Measurements from ENCODE around the gene UBXN10. TPM values are rescaled to one million over a fixed set of nuclear protein-coding genes. Genes with fewer than 3 reads are reported as not detected.

Gene UBXN10
- total RNA-seq, 1 donor from 2014 or later = 0.09 TPM

DNA sequence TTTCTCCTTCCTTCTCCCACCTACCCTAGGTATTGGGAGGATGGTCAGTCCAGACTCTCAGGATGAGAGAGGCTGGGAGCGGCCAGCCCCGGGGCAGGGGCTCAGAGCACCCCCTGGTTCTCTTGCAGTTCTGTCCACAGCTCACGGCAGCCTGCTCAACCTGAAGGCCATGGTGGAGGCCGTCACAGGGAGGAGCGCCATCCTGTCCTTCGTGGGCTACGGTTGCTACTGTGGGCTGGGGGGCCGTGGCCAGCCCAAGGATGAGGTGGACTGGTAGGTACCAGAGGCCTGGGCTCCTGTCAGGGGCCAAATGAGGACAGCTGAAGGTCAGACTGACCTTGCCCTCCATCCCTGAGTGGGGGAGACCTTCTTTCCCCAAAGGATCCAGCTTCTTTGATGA is 42.6 kb upstream of the UBXN10 start:
- H3K4me1 ChIP-seq (ENCODE audit: insufficient read depth, low read length) = no peaks in the 10 kb centered on the region
- no peak overlapping the region for H3K4me3 ChIP-seq (ENCODE audit: insufficient read depth, low read depth, low read length)
- no peak overlapping the region for H3K27ac ChIP-seq (ENCODE audit: low read depth, low read length)
- H3K79me2 ChIP-seq (ENCODE audit: insufficient read depth, low read length) = no peaks in the 10 kb centered on the region
- no peak overlapping the region for H2AFZ ChIP-seq (ENCODE audit: low read depth, low read length)
- no peak overlapping the region for H3K4me2 ChIP-seq (ENCODE audit: low read length)
- no peak for TF ChIP-seq EZH2 (IDR thresholded peaks at IDR 0.05; ENCODE audit: insufficient read depth, low read length)
- TF ChIP-seq, protein P1, sequence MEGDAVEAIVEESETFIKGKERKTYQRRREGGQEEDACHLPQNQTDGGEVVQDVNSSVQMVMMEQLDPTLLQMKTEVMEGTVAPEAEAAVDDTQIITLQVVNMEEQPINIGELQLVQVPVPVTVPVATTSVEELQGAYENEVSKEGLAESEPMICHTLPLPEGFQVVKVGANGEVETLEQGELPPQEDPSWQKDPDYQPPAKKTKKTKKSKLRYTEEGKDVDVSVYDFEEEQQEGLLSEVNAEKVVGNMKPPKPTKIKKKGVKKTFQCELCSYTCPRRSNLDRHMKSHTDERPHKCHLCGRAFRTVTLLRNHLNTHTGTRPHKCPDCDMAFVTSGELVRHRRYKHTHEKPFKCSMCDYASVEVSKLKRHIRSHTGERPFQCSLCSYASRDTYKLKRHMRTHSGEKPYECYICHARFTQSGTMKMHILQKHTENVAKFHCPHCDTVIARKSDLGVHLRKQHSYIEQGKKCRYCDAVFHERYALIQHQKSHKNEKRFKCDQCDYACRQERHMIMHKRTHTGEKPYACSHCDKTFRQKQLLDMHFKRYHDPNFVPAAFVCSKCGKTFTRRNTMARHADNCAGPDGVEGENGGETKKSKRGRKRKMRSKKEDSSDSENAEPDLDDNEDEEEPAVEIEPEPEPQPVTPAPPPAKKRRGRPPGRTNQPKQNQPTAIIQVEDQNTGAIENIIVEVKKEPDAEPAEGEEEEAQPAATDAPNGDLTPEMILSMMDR (IDR thresholded peaks at IDR 0.05; ENCODE audit: insufficient read depth, low read depth, low read length) = no peak
- no peaks in the 10 kb centered on the region for H3K4me1 Mint-ChIP-seq (ENCODE audit: low read depth, unreplicated experiment)
- H4K20me1 ChIP-seq (ENCODE audit: insufficient read depth, low read length) = no peaks in the 10 kb centered on the region
- no peak overlapping the region for H3K9ac ChIP-seq (ENCODE audit: low read length)
- H3K27me3 Mint-ChIP-seq (ENCODE audit: low read depth, unreplicated experiment) = peaks cover 41% of the 10 kb centered on the region
- DNase-seq (ENCODE audit: low read depth) = no peak
- H3K36me3 ChIP-seq (ENCODE audit: insufficient read depth, low read length) = no peaks in the 10 kb centered on the region
- no peaks in the 10 kb centered on the region for H3K9me3 ChIP-seq (ENCODE audit: insufficient read depth, low read depth, low read length)
- no peaks in the 10 kb centered on the region for H3K36me3 Mint-ChIP-seq (ENCODE audit: low read depth, unreplicated experiment)
- FAIRE-seq = no peak
- no peaks in the 10 kb centered on the region for H3K27me3 ChIP-seq (ENCODE audit: insufficient read depth, low read length)
- H3K4me3 Mint-ChIP-seq (ENCODE audit: unreplicated experiment) = no peak overlapping the region
- no peak overlapping the region for H3K27ac Mint-ChIP-seq (ENCODE audit: unreplicated experiment)
- no peaks in the 10 kb centered on the region for H3K9me3 Mint-ChIP-seq (ENCODE audit: unreplicated experiment)

- Histone ChIP-seq H3K79me2 (ENCODE audit: insufficient read depth, low read length) (no peaks in the 10 kb centered on the region), H3K9me3 (ENCODE audit: insufficient read depth, low read depth, low read length) (no peaks in the 10 kb centered on the region), H4K20me1 (ENCODE audit: insufficient read depth, low read length) (no peaks in the 10 kb centered on the region), H3K9ac (ENCODE audit: low read length) (no peak overlapping the region), H3K27ac (ENCODE audit: low read depth, low read length) (no peak overlapping the region), H3K36me3 (ENCODE audit: insufficient read depth, low read length) (no peaks in the 10 kb centered on the region), H3K4me1 (ENCODE audit: insufficient read depth, low read length) (no peaks in the 10 kb centered on the region), H2AFZ (ENCODE audit: low read depth, low read length) (no peak overlapping the region), H3K4me2 (ENCODE audit: low read length) (no peak overlapping the region), H3K4me3 (ENCODE audit: insufficient read depth, low read depth, low read length) (no peak overlapping the region), H3K27me3 (ENCODE audit: insufficient read depth, low read length) (no peaks in the 10 kb centered on the region)
- Mint-ChIP-seq H3K27me3 (ENCODE audit: low read depth, unreplicated experiment) (peaks cover 38% of the 10 kb centered on the region), H3K4me1 (ENCODE audit: low read depth, unreplicated experiment) (no peaks in the 10 kb centered on the region), H3K27ac (ENCODE audit: unreplicated experiment) (no peak overlapping the region), H3K9me3 (ENCODE audit: unreplicated experiment) (no peaks in the 10 kb centered on the region), H3K36me3 (ENCODE audit: low read depth, unreplicated experiment) (no peaks in the 10 kb centered on the region), H3K4me3 (ENCODE audit: unreplicated experiment) (no peak overlapping the region)
- DNase-seq (ENCODE audit: low read depth) (no peak), FAIRE-seq (no peak)
- TF ChIP-seq EZH2 (IDR thresholded peaks at IDR 0.05; ENCODE audit: insufficient read depth, low read length) = no peak
- TF ChIP-seq, protein P1 (IDR thresholded peaks at IDR 0.05; ENCODE audit: insufficient read depth, low read depth, low read length) = no peak
Observed at GRCh38 chr1:20143734-20144565, 41.9 kb upstream of the UBXN10 start.

Measured in astrocyte (in vitro differentiated cells and primary cell).